HEK293 (cell line): ENCODE measurements around the gene RGN.

Experiments used
- CTCF ChIA-PET: fragments of 350-600 bp; formaldehyde crosslinking; extraction: SDS; loops from one replicate; lab custom pipeline; 2021; ENCODE audit warnings: antibody characterized with exemption; lab: Yijun Ruan, JAX
- POLR2A ChIA-PET: fragments of 300-600 bp; formaldehyde crosslinking; extraction: SDS; loops from one replicate; lab custom pipeline; 2020; ENCODE audit warnings: antibody characterized with exemption, inconsistent platforms; lab: Yijun Ruan, JAX
- H3K27ac ChIP-seq: fragments of 200-500 bp; sonication (Bioruptor generic); 2 replicates; pipeline ENCODE4 v1.5.1; 2014; ENCODE audit warnings: low read depth, low read length, control low read depth, inconsistent platforms; ENCODE audit errors: extremely low read depth
- H3K36me3 ChIP-seq, 2 experiments: fragments of 200-500 bp in 1 of 2; sonication (Bioruptor generic) in 1 of 2; 1 replicate in 1 of 2; 2 replicates in 1 of 2; pipeline ENCODE4 v1.5.1; 2014 to 2017; ENCODE audit warnings: inconsistent platforms in 2 of 2, low read length in 2 of 2; ENCODE audit not compliant: control insufficient read depth in 2 of 2, insufficient read depth in 1 of 2
- H3K4me1 ChIP-seq: fragments of 200-500 bp; sonication (Bioruptor generic); 2 replicates; pipeline ENCODE4 v1.5.1; 2014; ENCODE audit warnings: mild to moderate bottlenecking, low read length, inconsistent platforms; ENCODE audit not compliant: control insufficient read depth, insufficient read depth
- H3K4me3 ChIP-seq: 2 replicates; pipeline ENCODE4 v1.5.1; 2011; ENCODE audit warnings: low read depth, mild to moderate bottlenecking, control low read depth, low read length, moderate library complexity
- H3K9me3 ChIP-seq: fragments of 200-500 bp; sonication (Bioruptor generic); 2 replicates; pipeline ENCODE4 v1.5.1; 2014; ENCODE audit warnings: low read depth, low read length, inconsistent platforms; ENCODE audit not compliant: control insufficient read depth, insufficient read depth
- EGR2 ChIP-seq: fragments of 450-650 bp; formaldehyde crosslinking; IDR thresholded peaks from 2 replicates; pipeline ENCODE4 v1.5.1; 2016; ENCODE audit warnings: low read depth, missing biosample characterization, missing genetic modification characterization
- HOXA7 ChIP-seq: sonication (generic); formaldehyde crosslinking; IDR thresholded peaks from 2 replicates; pipeline ENCODE4 v1.8.1; 2022; ENCODE audit warnings: missing genetic modification reagents, borderline replicate concordance
- KLF8 ChIP-seq: fragments of 450-650 bp; formaldehyde crosslinking; IDR thresholded peaks from 2 replicates; pipeline ENCODE4 v1.5.1; 2016; ENCODE audit warnings: missing biosample characterization, missing genetic modification characterization
- TCF7L2 ChIP-seq: IDR thresholded peaks from 2 replicates; pipeline ENCODE4 v1.6.1; 2011; ENCODE audit warnings: low read depth, mild to moderate bottlenecking, inconsistent platforms, low read length, moderate library complexity, borderline replicate concordance
- ZNF121 ChIP-seq: fragments of 450-650 bp; formaldehyde crosslinking; IDR thresholded peaks from 2 replicates; pipeline ENCODE4 v1.5.1; 2016; ENCODE audit warnings: missing biosample characterization, missing genetic modification characterization
- ZNF2 ChIP-seq: fragments of 450-650 bp; formaldehyde crosslinking; IDR thresholded peaks from 2 replicates; pipeline ENCODE4 v1.5.1; 2016; ENCODE audit warnings: missing biosample characterization, missing genetic modification characterization
- ZNF239 ChIP-seq: fragments of 450-650 bp; formaldehyde crosslinking; IDR thresholded peaks from 2 replicates; pipeline ENCODE4 v1.5.1; 2016; ENCODE audit warnings: missing biosample characterization, missing genetic modification characterization
- ZNF423 ChIP-seq: fragments of 450-650 bp; formaldehyde crosslinking; IDR thresholded peaks from 2 replicates; pipeline ENCODE4 v1.5.1; 2016; ENCODE audit warnings: missing biosample characterization, missing genetic modification characterization
- ZNF558 ChIP-seq: fragments of 450-650 bp; formaldehyde crosslinking; IDR thresholded peaks from 2 replicates; pipeline ENCODE4 v1.5.1; 2016; ENCODE audit warnings: missing biosample characterization, missing genetic modification characterization
- ZNF629 ChIP-seq: fragments of 450-650 bp; formaldehyde crosslinking; IDR thresholded peaks from 2 replicates; pipeline ENCODE4 v1.5.1; 2017; ENCODE audit warnings: missing biosample characterization, missing genetic modification characterization
- ZNF654 ChIP-seq: fragments of 450-650 bp; formaldehyde crosslinking; IDR thresholded peaks from 2 replicates; pipeline ENCODE4 v1.5.1; 2016; ENCODE audit warnings: low read depth, missing biosample characterization, missing genetic modification characterization
- ZNF660 ChIP-seq: fragments of 450-650 bp; IDR thresholded peaks from 2 replicates; pipeline ENCODE4 v1.5.1; 2018; ENCODE audit warnings: missing biosample characterization, mild to moderate bottlenecking, missing genetic modification characterization
- ZNF664 ChIP-seq: fragments of 450-650 bp; formaldehyde crosslinking; IDR thresholded peaks from 2 replicates; pipeline ENCODE4 v1.5.1; 2016; ENCODE audit warnings: missing biosample characterization, missing genetic modification characterization
- ZNF747 ChIP-seq: fragments of 450-650 bp; formaldehyde crosslinking; IDR thresholded peaks from 2 replicates; pipeline ENCODE4 v1.5.1; 2016; ENCODE audit warnings: missing biosample characterization, missing genetic modification characterization
- ZNF791 ChIP-seq: fragments of 450-650 bp; formaldehyde crosslinking; IDR thresholded peaks from 2 replicates; pipeline ENCODE4 v1.5.1; 2016; ENCODE audit warnings: missing biosample characterization, missing genetic modification characterization
- TF ChIP-seq, protein P1 (sequence below): fragments of 450-650 bp; formaldehyde crosslinking; IDR thresholded peaks from 2 replicates; pipeline ENCODE4 v1.5.1; 2016; ENCODE audit warnings: missing biosample characterization, missing genetic modification characterization
- TF ChIP-seq, protein P2 (sequence below): fragments of 450-650 bp; formaldehyde crosslinking; IDR thresholded peaks from 2 replicates; pipeline ENCODE4 v1.5.1; 2016; ENCODE audit warnings: missing biosample characterization, missing genetic modification characterization

Gene RGN

GRCh38 chrX:47078129-47079043 lies at the start of gene RGN:
Gene RGN (plus strand): TSS chrX:47078443. CDS start chrX:47081145, 2,702 bp downstream.
- no peaks in the 10 kb centered on the region for H3K9me3 ChIP-seq
- ChIA-PET CTCF (no interaction called here), POLR2A (interaction anchor here (0.6 kb wide), 1 partner anchor 9 kb away, joined by 4 read pairs; no protein-coding TSS in a partner anchor)

GRCh38 chrX:47030339-47030738 lies 47.9 kb upstream of the RGN start:
- Histone ChIP-seq H3K4me3 (no peak overlapping the region), H3K9me3 (no peaks in the 10 kb centered on the region), H3K27ac (no peak overlapping the region)
- CTCF ChIA-PET: interaction anchor here (0.6 to 2.4 kb wide), 18 partner anchors 9 to 327 kb away, joined by 3 to 21 read pairs (median 4); partner anchors contain the start of gene SLC9A7
- TF ChIP-seq ZNF629 (tag by site-specific recombination) (no peak), ZNF654 (tag by site-specific recombination) (peak; percentile 63), ZNF660 (tag by site-specific recombination) (0 out of 2 replicates have a peak, but pooled peaks have one; percentile 19)
- TF ChIP-seq, all 188 proteins: peak for 2
- Histone ChIP-seq H3K4me1 (no peaks in the 10 kb centered on the region), H3K36me3 (peaks cover 0 to 10% of the 10 kb centered on the region in 2 experiments; a peak in 1 of 3 replicates)
- POLR2A ChIA-PET: no interaction called here

More at GRCh38 chrX:47078129-47079043, at the start of gene RGN:
- 0 out of 2 replicates have a peak, but pooled peaks cover 2% of the 10 kb centered on the region for H3K4me1 ChIP-seq
- no peaks in the 10 kb centered on the region for H3K36me3 ChIP-seq
- H3K4me3 ChIP-seq: no peak within 1 kb of the TSS
- no peak within 1 kb of the TSS for H3K27ac ChIP-seq
- TF ChIP-seq ZNF423 (tag by site-specific recombination) (no peak), KLF8 (tag by site-specific recombination) (no peak), ZNF558 (tag by site-specific recombination) (no peak), ZNF747 (tag by site-specific recombination) (no peak), ZNF791 (no peak), TCF7L2 (no peak), ZNF2 (tag by site-specific recombination) (no peak), ZNF239 (tag by site-specific recombination) (no peak), ZNF660 (tag by site-specific recombination) (no peak)
- TF ChIP-seq, all 188 proteins: peak for 0

- no peak overlapping the region for H3K27ac ChIP-seq
- H3K4me3 ChIP-seq: no peak overlapping the region
- H3K9me3 ChIP-seq: no peaks in the 10 kb centered on the region
- no peaks in the 10 kb centered on the region; the same call in 1 of the 2 replicates for H3K4me1 ChIP-seq
- POLR2A ChIA-PET: no interaction called here
- H3K36me3 ChIP-seq: peaks cover 0 to 1% of the 10 kb centered on the region in 2 experiments; a peak in 1 of 3 replicates
- CTCF ChIA-PET: no interaction called here
- no peak for TF ChIP-seq EGR2 (tag by site-specific recombination)
- no peak for TF ChIP-seq ZNF664 (tag by site-specific recombination)
- no peak for TF ChIP-seq ZNF121 (tag by site-specific recombination)
- TF ChIP-seq, protein P1, sequence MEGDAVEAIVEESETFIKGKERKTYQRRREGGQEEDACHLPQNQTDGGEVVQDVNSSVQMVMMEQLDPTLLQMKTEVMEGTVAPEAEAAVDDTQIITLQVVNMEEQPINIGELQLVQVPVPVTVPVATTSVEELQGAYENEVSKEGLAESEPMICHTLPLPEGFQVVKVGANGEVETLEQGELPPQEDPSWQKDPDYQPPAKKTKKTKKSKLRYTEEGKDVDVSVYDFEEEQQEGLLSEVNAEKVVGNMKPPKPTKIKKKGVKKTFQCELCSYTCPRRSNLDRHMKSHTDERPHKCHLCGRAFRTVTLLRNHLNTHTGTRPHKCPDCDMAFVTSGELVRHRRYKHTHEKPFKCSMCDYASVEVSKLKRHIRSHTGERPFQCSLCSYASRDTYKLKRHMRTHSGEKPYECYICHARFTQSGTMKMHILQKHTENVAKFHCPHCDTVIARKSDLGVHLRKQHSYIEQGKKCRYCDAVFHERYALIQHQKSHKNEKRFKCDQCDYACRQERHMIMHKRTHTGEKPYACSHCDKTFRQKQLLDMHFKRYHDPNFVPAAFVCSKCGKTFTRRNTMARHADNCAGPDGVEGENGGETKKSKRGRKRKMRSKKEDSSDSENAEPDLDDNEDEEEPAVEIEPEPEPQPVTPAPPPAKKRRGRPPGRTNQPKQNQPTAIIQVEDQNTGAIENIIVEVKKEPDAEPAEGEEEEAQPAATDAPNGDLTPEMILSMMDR: no peak
- TF ChIP-seq HOXA7: no peak
- TF ChIP-seq, protein P2, sequence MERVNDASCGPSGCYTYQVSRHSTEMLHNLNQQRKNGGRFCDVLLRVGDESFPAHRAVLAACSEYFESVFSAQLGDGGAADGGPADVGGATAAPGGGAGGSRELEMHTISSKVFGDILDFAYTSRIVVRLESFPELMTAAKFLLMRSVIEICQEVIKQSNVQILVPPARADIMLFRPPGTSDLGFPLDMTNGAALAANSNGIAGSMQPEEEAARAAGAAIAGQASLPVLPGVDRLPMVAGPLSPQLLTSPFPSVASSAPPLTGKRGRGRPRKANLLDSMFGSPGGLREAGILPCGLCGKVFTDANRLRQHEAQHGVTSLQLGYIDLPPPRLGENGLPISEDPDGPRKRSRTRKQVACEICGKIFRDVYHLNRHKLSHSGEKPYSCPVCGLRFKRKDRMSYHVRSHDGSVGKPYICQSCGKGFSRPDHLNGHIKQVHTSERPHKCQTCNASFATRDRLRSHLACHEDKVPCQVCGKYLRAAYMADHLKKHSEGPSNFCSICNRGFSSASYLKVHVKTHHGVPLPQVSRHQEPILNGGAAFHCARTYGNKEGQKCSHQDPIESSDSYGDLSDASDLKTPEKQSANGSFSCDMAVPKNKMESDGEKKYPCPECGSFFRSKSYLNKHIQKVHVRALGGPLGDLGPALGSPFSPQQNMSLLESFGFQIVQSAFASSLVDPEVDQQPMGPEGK (tag by site-specific recombination): no peak
Observed at GRCh38 chrX:47047989-47048388, 30.3 kb upstream of the RGN start.
